Fibroblast of pulmonary artery (primary cell): ENCODE measurements around the gene WNT1.
A peak's percentile ranks its signal among the peaks of the same experiment; 100 is the strongest.

Source experiments
- DNase-seq: peaks from one replicate; pipeline ENCODE4 v3.0.0-alpha.2; 2010; ENCODE audit warnings: low read depth
- H3K4me3 ChIP-seq: replicated peaks from 2 replicates; pipeline ENCODE4 v1.5.1; 2011; ENCODE audit warnings: low read depth, mild to moderate bottlenecking, control low read depth, low read length, moderate library complexity
- TF ChIP-seq, protein P1 (sequence below): IDR thresholded peaks from 2 replicates; pipeline ENCODE4 v1.5.1; 2011; ENCODE audit warnings: mild to moderate bottlenecking, control low read depth, low read length, inconsistent platforms; ENCODE audit errors: missing control alignments

The WNT1 gene

DNA sequence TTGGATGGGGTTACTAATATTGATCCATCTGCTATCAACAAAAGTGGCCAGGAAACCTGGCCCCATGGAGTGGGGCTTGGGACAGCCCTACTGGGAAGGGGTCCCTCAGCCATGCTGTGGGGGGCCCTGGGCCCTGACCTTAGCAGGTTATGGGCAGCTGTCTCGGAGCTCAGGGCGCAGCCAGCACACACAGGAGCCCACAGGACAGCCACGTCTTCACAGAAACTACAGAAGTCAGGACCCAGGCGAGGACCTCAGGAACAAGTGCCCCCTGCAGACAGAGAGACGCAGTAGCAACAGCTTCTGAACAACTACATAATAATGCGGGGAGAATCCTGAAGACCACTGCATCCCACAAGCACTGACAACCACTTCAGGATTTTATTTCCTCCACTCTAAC, 41.0 kb upstream of the WNT1 start:
- TF ChIP-seq, protein P1, sequence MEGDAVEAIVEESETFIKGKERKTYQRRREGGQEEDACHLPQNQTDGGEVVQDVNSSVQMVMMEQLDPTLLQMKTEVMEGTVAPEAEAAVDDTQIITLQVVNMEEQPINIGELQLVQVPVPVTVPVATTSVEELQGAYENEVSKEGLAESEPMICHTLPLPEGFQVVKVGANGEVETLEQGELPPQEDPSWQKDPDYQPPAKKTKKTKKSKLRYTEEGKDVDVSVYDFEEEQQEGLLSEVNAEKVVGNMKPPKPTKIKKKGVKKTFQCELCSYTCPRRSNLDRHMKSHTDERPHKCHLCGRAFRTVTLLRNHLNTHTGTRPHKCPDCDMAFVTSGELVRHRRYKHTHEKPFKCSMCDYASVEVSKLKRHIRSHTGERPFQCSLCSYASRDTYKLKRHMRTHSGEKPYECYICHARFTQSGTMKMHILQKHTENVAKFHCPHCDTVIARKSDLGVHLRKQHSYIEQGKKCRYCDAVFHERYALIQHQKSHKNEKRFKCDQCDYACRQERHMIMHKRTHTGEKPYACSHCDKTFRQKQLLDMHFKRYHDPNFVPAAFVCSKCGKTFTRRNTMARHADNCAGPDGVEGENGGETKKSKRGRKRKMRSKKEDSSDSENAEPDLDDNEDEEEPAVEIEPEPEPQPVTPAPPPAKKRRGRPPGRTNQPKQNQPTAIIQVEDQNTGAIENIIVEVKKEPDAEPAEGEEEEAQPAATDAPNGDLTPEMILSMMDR = peak; percentile 26
- DNase-seq = no peak
- no peak overlapping the region for H3K4me3 ChIP-seq

DNA sequence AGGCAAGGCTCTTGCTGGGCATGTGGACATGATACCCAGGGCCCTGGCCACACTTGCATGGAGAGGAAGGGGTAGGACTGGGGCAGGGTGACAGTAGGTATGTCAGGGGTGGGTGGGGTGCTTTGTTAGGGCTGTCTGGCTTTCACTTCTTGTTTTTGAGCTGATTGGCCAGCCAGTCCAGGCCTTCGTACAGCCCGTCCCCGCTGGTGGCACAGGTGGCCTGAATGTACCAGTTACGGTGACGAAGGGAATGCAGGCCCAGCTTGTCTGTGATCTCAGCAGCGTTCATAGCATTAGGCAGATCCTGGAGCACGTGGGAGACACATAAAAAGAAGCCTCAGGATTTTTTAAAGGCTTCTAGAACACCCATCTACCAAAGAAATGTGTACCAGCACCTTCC, 39.3 kb upstream of the WNT1 start:
- no peak overlapping the region for H3K4me3 ChIP-seq
- TF ChIP-seq, protein P1 = no peak
- DNase-seq = no peak

DNA sequence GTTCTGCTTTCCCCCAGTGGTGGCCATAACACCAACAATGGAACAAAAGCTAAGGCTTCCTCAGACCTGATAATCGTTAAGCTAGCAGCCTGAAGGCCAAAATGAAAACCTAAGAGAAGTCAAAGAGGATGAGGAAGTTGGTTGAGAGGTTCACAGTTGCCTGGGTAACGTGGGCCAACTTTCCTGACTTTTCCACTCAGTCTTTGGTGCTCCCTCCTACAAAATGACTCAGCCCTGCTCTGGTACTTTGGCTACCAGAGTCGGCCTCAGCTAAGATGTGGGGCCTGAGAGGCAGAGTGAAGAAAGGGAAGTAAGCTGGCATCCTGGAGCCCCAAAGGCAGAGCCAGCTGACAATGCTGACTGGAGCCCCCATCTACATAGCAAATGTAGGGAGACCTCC, 37.9 kb upstream of the WNT1 start:
- no peak overlapping the region for H3K4me3 ChIP-seq
- DNase-seq = no peak
- TF ChIP-seq, protein P1 = no peak

DNA sequence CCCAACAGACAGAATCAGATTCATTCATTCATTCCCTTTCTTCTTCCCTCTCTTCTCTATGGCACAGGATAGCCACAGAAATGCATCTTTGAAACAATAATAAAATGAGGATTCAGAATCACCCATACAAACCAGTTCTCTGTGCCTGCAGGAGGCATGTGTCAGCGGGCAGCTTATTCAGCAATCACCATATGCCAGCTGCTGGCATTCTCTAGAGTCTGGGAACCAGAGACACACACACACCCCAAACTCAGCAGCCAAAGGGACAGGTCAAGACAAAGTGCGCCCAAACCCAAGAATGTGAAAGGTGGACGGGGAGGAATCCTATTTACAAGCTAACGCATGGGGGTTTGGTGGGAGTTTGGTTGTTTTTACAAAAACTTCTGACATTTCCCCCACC, 34.9 kb upstream of the WNT1 start:
- TF ChIP-seq, protein P1 = no peak
- no peak overlapping the region for H3K4me3 ChIP-seq
- DNase-seq = no peak

DNA sequence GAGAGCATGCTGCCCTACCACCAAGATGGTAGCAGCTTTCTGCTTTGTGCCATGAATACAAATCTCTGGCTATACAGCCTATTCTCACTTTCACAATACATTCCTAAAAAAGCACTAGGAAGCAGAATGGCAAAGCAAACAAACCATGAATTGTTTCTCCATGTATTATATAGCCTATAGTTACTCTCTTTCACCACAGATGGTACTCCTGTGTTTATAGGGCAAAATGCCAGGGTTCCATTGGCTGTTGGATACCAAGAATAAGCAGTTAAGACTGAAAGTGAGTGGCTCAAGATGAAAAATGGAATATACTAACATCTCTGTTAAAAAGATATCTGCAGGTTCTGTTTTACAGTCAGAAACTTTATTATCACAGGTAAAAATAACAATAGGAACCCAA, 31.9 kb upstream of the WNT1 start:
- TF ChIP-seq, protein P1 = no peak
- DNase-seq = no peak

DNA sequence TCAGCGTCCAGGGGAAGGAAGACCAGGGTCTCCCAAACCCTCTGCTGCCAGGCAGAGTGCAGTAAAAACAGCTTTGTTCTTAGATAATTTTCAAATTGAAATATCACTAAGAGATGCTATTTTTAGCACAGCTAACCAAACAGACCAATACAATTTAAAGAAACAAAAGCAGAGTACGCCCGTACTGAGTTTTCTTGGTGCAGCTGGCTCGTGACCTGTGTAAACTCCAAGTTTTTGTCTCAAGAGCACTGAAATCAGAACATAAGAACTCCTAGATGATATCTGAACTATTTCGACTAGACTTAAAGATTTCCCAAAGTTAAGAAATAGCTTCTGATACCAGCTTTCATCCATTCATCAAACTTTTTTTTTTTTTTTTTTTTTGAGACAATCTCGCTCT, 31.2 kb upstream of the WNT1 start:
- TF ChIP-seq, protein P1 = no peak
- no peak for DNase-seq
- H3K4me3 ChIP-seq = no peak overlapping the region

More for the DNA sequence above, 31.9 kb upstream of the WNT1 start:
- H3K4me3 ChIP-seq = no peak overlapping the region

DNA sequence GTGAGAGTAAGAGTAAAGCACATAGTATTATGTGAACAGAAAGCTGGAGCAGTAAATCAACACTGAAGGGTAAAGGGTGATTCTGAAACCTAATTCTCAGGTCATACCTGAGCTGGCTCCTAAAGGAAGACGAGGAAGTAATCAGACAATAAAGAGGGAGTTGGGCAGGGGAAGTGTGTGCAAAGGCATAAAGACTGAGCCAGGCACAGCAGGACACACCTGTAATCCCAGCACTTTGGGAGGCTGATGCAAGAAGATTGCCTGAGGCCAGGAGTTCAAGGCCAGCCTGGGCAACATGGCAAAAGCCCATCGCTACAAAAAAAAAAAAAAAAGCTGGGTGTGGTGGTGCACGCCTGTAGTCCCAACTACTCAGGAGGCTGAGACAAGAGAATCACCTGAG, 30.4 kb upstream of the WNT1 start:
- no peak overlapping the region for H3K4me3 ChIP-seq
- TF ChIP-seq, protein P1 = no peak
- DNase-seq = no peak
